Measurements from ENCODE around the gene FURIN.
"Not testable (repeated sequence)": the region's sequence is repeated elsewhere in the genome, so short reads cannot be mapped to it uniquely, and the experiment has no call there.

FURIN gene

GRCh38 chr15:90871139-90871715 lies 2.8 kb downstream of the FURIN start:
- DNase-seq: peak; percentile 39

- peak; percentile 29 for DNase-seq
These were observed 3.5 kb downstream of the FURIN start for GRCh38 chr15:90871716-90872485.

- DNase-seq: peak; percentile 83
These were observed 4.2 kb downstream of the FURIN start for GRCh38 chr15:90872486-90873184.

- no peak for DNase-seq
These were observed 5.2 kb downstream of the FURIN start for GRCh38 chr15:90873488-90873997.

GRCh38 chr15:90873998-90874605 lies 5.7 kb downstream of the FURIN start:
- DNase-seq: no peak

- DNase-seq: not testable (repeated sequence)
These were observed 6.6 kb downstream of the FURIN start for GRCh38 chr15:90874986-90875385.

- no peak for DNase-seq
These were observed 7.2 kb downstream of the FURIN start for GRCh38 chr15:90875549-90875981.

GRCh38 chr15:90876046-90876445 lies 7.7 kb downstream of the FURIN start:
- DNase-seq: no peak

- no peak for DNase-seq
These were observed 8.3 kb downstream of the FURIN start for GRCh38 chr15:90876512-90877170.

GRCh38 chr15:90877315-90877714 lies 8.9 kb downstream of the FURIN start:
- no peak for DNase-seq

GRCh38 chr15:90877996-90878395 lies 9.6 kb downstream of the FURIN start:
- DNase-seq: no peak

- no peak for DNase-seq
These were observed 10.3 kb downstream of the FURIN start for GRCh38 chr15:90878660-90879059.

- DNase-seq: no peak
These were observed 11.5 kb downstream of the FURIN start for GRCh38 chr15:90879730-90880366.

- DNase-seq: no peak
These were observed 12.2 kb downstream of the FURIN start for GRCh38 chr15:90880381-90881145.

- DNase-seq: no peak
These were observed 13.0 kb downstream of the FURIN start for GRCh38 chr15:90881181-90881977.

GRCh38 chr15:90881978-90882721 lies 13.8 kb downstream of the FURIN start:
- no peak for DNase-seq

GRCh38 chr15:90882781-90883525 lies 14.6 kb downstream of the FURIN start:
- DNase-seq: no peak

GRCh38 chr15:90883526-90883975 lies 15.2 kb downstream of the FURIN start:
- DNase-seq: no peak
